Colonic mucosa (tissue), 4 donors: ENCODE measurements around the gene APBA3. TPM values are rescaled to one million over a fixed set of nuclear protein-coding genes. Genes with fewer than 3 reads are reported as not detected.

Experiments
- DNase-seq: peaks from one replicate; pipeline ENCODE4 v3.0.0-alpha.2; 2020
- H3K27ac ChIP-seq: fragments of 200-600 bp; one replicate; pipeline ENCODE4 v1.8.0; 2021
- H3K27me3 ChIP-seq: fragments of 200-600 bp; one replicate; pipeline ENCODE4 v1.8.0; 2021
- H3K36me3 ChIP-seq: fragments of 200-600 bp; one replicate; pipeline ENCODE4 v1.8.0; 2021
- H3K4me1 ChIP-seq: fragments of 200-600 bp; one replicate; pipeline ENCODE4 v1.8.0; 2021; ENCODE audit warnings: mild to moderate bottlenecking
- H3K4me3 ChIP-seq: fragments of 200-600 bp; one replicate; pipeline ENCODE4 v1.8.0; 2021
- H3K9ac ChIP-seq, 2 donors: one replicate each; pipeline ENCODE4 v1.7.0; 2013; ENCODE audit warnings: control low read depth in 2 of 2, low read depth in 2 of 2, low read length in 2 of 2
- H3K9me3 ChIP-seq: fragments of 200-600 bp; one replicate; pipeline ENCODE4 v1.8.0; 2021
- CTCF ChIP-seq: fragments of 200-600 bp; IDR thresholded peaks from one replicate; pipeline ENCODE4 v1.8.0; 2022; ENCODE audit warnings: antibody characterized with exemption, mild to moderate bottlenecking
- intact Hi-C: fragments of 100-400 bp; cut with DNase I; formaldehyde crosslinking; loops from one replicate; pipeline ENCODE4 v1.14.1; 2022
- total RNA-seq, 2 donors: library from RNA; stranded (reverse); fragmentation: NEBNext Ultra II Directional in 1 of 2; extraction: Animal tissue kit (Norgen Biotek cat#: 25700) in 1 of 2; gene quantifications; one replicate each; pipeline ENCODE4 v1.2.1, GENCODE V29; 2021
- donor health status: healthy.
- donor health status: DM: no; HTN: no; CAD: no.
- donor health status: DM: no; HTN: no; CAD: no.

Gene APBA3
- total RNA-seq, 2 donors from 2014 or later = 21.0 to 29.3 TPM

GRCh38 chr19:3773814-3774515 is 12.5 kb upstream of the APBA3 start:
- H3K9me3 ChIP-seq = no peaks in the 10 kb centered on the region
- no peak for TF ChIP-seq CTCF
- no peaks in the 10 kb centered on the region for H3K4me1 ChIP-seq
- intact Hi-C loops = no loop called here
- no peak overlapping the region for H3K9ac ChIP-seq
- no peak overlapping the region for H3K27ac ChIP-seq
- H3K27me3 ChIP-seq = no peaks in the 10 kb centered on the region
- no peaks in the 10 kb centered on the region for H3K36me3 ChIP-seq
- DNase-seq = no peak
- H3K4me3 ChIP-seq = no peak overlapping the region

- no peaks in the 10 kb centered on the region for H3K27me3 ChIP-seq
- H3K9me3 ChIP-seq = no peaks in the 10 kb centered on the region
- intact Hi-C loops = no loop called here
- no peaks in the 10 kb centered on the region for H3K4me1 ChIP-seq
- no peak within 1 kb of the TSS for H3K4me3 ChIP-seq
- DNase-seq = no peak
- no peaks in the 10 kb centered on the region for H3K36me3 ChIP-seq
- H3K27ac ChIP-seq = no peak within 1 kb of the TSS
- TF ChIP-seq CTCF = no peak
- H3K9ac ChIP-seq = no peak within 1 kb of the TSS
Measured at GRCh38 chr19:3771906-3772455, 10.5 kb upstream of the APBA3 start, which contains the start of gene RAX2. RAX2 (minus strand) TSS chr19:3772228; CDS start chr19:3771742, 486 bp downstream.

GRCh38 chr19:3771000-3771905 is 9.8 kb upstream of the APBA3 start:
- H3K4me1 ChIP-seq = no peaks in the 10 kb centered on the region
- no peak for DNase-seq
- intact Hi-C loops = no loop called here
- no peak overlapping the region for H3K9ac ChIP-seq
- no peak for TF ChIP-seq CTCF
- H3K9me3 ChIP-seq = no peaks in the 10 kb centered on the region
- H3K36me3 ChIP-seq = no peaks in the 10 kb centered on the region
- H3K4me3 ChIP-seq = no peak overlapping the region
- no peaks in the 10 kb centered on the region for H3K27me3 ChIP-seq
- H3K27ac ChIP-seq = no peak overlapping the region

GRCh38 chr19:3770136-3770999 is 8.9 kb upstream of the APBA3 start:
- H3K9ac ChIP-seq = no peak overlapping the region
- TF ChIP-seq CTCF = no peak
- no peaks in the 10 kb centered on the region for H3K9me3 ChIP-seq
- no peaks in the 10 kb centered on the region for H3K36me3 ChIP-seq
- intact Hi-C loops = no loop called here
- DNase-seq = no peak
- no peaks in the 10 kb centered on the region for H3K4me1 ChIP-seq
- H3K27me3 ChIP-seq = no peaks in the 10 kb centered on the region
- no peak overlapping the region for H3K4me3 ChIP-seq
- no peak overlapping the region for H3K27ac ChIP-seq

- TF ChIP-seq CTCF = no peak
- DNase-seq = no peak
- intact Hi-C loops = loop anchor here (10.0 kb wide), 1 partner anchor 45 kb away; no protein-coding TSS in a partner anchor
- no peaks in the 10 kb centered on the region for H3K27me3 ChIP-seq
- no peak overlapping the region for H3K27ac ChIP-seq
- H3K4me3 ChIP-seq = no peak overlapping the region
- no peaks in the 10 kb centered on the region for H3K36me3 ChIP-seq
- H3K9ac ChIP-seq = peak overlapping the region in 1 of 2 donors; percentile 12
- H3K4me1 ChIP-seq = no peaks in the 10 kb centered on the region
- no peaks in the 10 kb centered on the region for H3K9me3 ChIP-seq
Measured at GRCh38 chr19:3769494-3769893, 8.0 kb upstream of the APBA3 start.
